ENCODE results near the gene TLCD4. TPM values are rescaled to one million over a fixed set of nuclear protein-coding genes. Genes with fewer than 3 reads are reported as not detected.

Gene TLCD4
- total RNA-seq, 4 donors from 2014 or later, result 0.53 to 3.6 (median 1.9) TPM

DNA sequence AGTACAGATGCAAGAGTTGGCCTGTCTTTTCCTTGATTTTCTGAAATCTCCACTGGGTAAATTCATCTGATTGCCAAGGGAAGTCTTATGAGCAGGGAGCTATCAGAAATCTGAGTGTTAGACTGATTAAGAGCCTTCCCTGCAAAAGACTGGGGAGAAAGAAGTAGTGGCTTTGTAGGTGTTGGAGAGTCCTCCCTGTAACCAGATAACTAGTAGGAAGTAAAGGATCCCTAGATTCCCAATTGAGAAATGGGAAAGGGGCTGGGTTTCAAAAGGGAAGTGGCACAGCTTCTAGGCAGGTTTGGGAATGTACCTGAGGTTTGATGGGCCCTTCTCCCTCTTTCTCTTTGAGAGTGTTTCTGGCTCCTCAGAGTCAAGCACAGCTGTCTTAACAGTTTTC is 2.1 kb downstream of the TLCD4 start:
- TF ChIP-seq CTCF (IDR thresholded peaks at IDR 0.05) (no peak), POLR2A (IDR thresholded peaks at IDR 0.05) (no peak)
- peaks cover 3 to 19% (median 4%) of the 10 kb centered on the region in 3 donors for H3K4me1 ChIP-seq
- H3K36me3 ChIP-seq, result no peaks in the 10 kb centered on the region
- no peak overlapping the region for H3K4me3 ChIP-seq
- no peak overlapping the region for H3K27ac ChIP-seq
- peaks cover 0 to 63% (median 0%) of the 10 kb centered on the region in 4 donors for H3K27me3 ChIP-seq
- H3K9me3 ChIP-seq, result no peaks in the 10 kb centered on the region
- DNase-seq, result no peak
- intact Hi-C loops (cut with DNase I), result no loop called here

DNA sequence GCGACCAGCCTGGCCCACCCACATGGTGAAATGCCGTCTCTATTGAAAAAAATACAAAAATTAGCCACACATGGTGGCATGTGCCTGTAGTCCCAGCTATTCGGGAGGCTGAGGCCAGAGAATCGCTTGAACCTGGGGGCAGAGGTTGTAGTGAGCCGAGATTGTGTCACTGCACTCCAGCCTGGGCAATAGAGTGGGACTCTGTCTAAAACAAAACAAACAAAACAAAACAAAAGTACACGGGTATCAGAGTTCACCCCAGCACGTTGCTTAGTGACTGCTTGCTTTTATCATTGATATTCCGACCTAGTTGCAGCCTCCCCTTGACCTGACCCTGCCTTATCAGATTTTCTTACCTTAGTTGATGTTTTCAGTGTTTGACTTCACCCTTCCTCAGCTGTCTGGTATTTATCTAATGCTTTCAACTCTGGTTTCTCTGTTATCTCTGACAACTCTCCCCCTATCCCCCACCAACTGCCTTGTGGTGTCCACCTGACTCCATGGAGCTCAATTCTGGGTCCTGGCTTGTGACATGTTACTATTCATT is 5.1 kb downstream of the TLCD4 start:
- Histone ChIP-seq H3K36me3 (no peaks in the 10 kb centered on the region), H3K4me1 (peaks cover 3 to 11% (median 4%) of the 10 kb centered on the region in 3 donors), H3K27ac (no peak overlapping the region), H3K27me3 (peaks cover 0 to 51% (median 0%) of the 10 kb centered on the region in 4 donors), H3K9me3 (no peaks in the 10 kb centered on the region), H3K4me3 (no peak overlapping the region)
- TF ChIP-seq CTCF (IDR thresholded peaks at IDR 0.05) (no peak), POLR2A (IDR thresholded peaks at IDR 0.05) (no peak)
- 70 to 76% methylated on average over 6 to 8 of the region's 8 CpGs for WGBS, 2 donors
- DNase-seq, result no peak
- intact Hi-C loops (cut with DNase I), result no loop called here

DNA sequence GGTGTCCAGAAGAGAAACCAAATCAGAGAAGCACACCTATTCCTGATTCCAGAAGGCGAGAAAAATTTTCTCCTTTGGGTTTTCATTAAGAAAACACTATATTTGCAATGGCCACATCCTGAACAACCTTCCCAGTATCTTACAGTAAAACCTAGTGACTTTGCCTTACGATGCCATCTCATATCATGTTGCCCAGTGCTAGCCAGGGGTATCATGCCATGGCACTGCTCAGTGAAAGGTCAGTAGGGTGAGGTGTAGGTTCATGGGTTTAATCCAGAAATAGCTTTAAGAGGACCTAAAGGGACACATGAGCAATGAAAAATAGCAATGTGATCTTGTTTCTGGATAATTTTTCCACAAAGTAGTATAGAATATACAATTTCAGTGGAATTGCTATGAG is 7.2 kb downstream of the TLCD4 start:
- TF ChIP-seq POLR2A (IDR thresholded peaks at IDR 0.05) (no peak), CTCF (IDR thresholded peaks at IDR 0.05) (no peak)
- Histone ChIP-seq H3K27ac (no peak overlapping the region), H3K36me3 (no peaks in the 10 kb centered on the region), H3K4me3 (no peak overlapping the region), H3K4me1 (no peaks in the 10 kb centered on the region), H3K9me3 (no peaks in the 10 kb centered on the region), H3K27me3 (peaks cover 0 to 30% (median 0%) of the 10 kb centered on the region in 4 donors)
- WGBS, 2 donors, result 82 to 92% methylated on average over 2 of the region's 2 CpGs
- intact Hi-C loops (cut with DNase I), result no loop called here
- DNase-seq, result no peak

DNA sequence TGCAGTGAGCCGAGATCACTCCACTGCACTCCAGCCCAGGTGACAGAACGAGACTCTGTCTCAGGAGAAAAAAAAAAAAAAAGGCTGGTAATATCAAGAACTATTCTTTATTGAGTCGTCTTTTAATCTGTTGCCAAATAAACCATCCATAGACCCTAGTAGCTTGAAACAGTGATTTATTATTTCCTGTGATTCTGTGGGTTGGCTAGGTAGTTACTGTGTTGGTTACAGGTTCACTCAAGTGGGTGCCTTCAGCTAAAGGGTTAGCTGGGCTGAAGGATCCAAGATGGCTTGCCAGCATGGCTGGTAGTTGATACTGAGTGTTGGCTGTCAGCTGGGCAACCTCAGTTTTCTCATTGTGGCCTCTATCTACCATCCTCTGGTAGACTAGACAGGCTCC is 9.2 kb downstream of the TLCD4 start:
- 79 to 86% methylated on average over 3 of the region's 3 CpGs for WGBS, 2 donors
- no peaks in the 10 kb centered on the region for H3K36me3 ChIP-seq
- no peak overlapping the region for H3K27ac ChIP-seq
- no peak for TF ChIP-seq POLR2A (IDR thresholded peaks at IDR 0.05)
- no peak for TF ChIP-seq CTCF (IDR thresholded peaks at IDR 0.05)
- no peak overlapping the region for H3K4me3 ChIP-seq
- H3K27me3 ChIP-seq, result peaks cover 0 to 16% (median 0%) of the 10 kb centered on the region in 4 donors
- no peaks in the 10 kb centered on the region for H3K9me3 ChIP-seq
- no peaks in the 10 kb centered on the region for H3K4me1 ChIP-seq
- DNase-seq, result no peak
- intact Hi-C loops (cut with DNase I), result no loop called here

DNA sequence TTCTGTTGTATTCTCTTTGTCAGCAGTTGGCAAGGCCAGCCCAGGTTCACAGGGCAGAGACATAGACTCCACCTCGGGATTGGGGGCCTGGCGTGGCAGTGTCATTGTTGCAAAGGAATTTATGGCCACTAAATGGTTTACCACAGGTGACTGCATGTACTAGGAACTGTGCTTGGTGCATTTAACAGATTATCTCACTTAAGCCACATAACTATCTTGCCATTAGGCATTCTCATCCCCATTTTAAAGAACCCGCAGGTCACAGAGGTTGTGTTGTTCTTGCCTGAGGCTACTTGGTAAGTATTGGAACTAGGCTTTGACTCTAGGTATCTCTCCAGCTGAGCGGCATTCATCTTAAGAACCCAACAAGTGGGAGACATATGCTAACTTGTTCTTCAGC is 9.7 kb downstream of the TLCD4 start:
- WGBS, 2 donors, result 84 to 90% methylated on average over 4 of the region's 4 CpGs
- no peaks in the 10 kb centered on the region for H3K36me3 ChIP-seq
- intact Hi-C loops (cut with DNase I), result no loop called here
- H3K27me3 ChIP-seq, result peaks cover 0 to 14% (median 0%) of the 10 kb centered on the region in 4 donors
- no peak overlapping the region for H3K4me3 ChIP-seq
- H3K4me1 ChIP-seq, result no peaks in the 10 kb centered on the region
- no peak for DNase-seq
- no peaks in the 10 kb centered on the region for H3K9me3 ChIP-seq
- TF ChIP-seq POLR2A (IDR thresholded peaks at IDR 0.05), result no peak
- no peak for TF ChIP-seq CTCF (IDR thresholded peaks at IDR 0.05)
- H3K27ac ChIP-seq, result no peak overlapping the region

All from esophagus squamous epithelium (tissue), 5 donors.